Caco-2 (cell line): ENCODE data around the gene ZC3H12A. TPM values are rescaled to one million over a fixed set of nuclear protein-coding genes. Genes with fewer than 3 reads are reported as not detected.

Experiments used
- BruUV-seq: library from RNA; stranded (reverse); fragments of 400-500 nt; replicated peaks from 2 replicates; lab custom pipeline; 2021; lab: Mats Ljungman, UMichigan
- CTCF ChIA-PET: fragments of 300-600 bp; sonication (Branson Sonifier 250); formaldehyde crosslinking; loops from one replicate; lab custom pipeline; 2022; ENCODE audit warnings: antibody characterized with exemption; lab: Charles Lee
- POLR2A ChIA-PET: fragments of 300-600 bp; sonication (Branson Sonifier 250); formaldehyde crosslinking; loops from one replicate; lab custom pipeline; 2022; ENCODE audit warnings: antibody characterized with exemption; lab: Charles Lee
- DNase-seq, 2 experiments: peaks; one replicate each; pipeline versions ENCODE4 v3.0.0 to v3.0.0-alpha.2; 2020 to 2022
- H3K27me3 ChIP-seq: replicated peaks from 2 replicates; pipeline ENCODE4 v1.6.0; 2011; ENCODE audit warnings: low read length; ENCODE audit not compliant: control insufficient read depth, insufficient read depth
- H3K36me3 ChIP-seq: 2 replicates; pipeline ENCODE4 v1.5.1; 2011; ENCODE audit warnings: low read length; ENCODE audit not compliant: control insufficient read depth, insufficient read depth
- H3K4me1 ChIP-seq: fragments of 250-450 bp; sonication (Bioruptor Pico); 2 replicates; pipeline ENCODE4 v1.5.1; 2020; ENCODE audit warnings: mild to moderate bottlenecking
- H3K4me3 ChIP-seq: 2 replicates; pipeline ENCODE4 v1.5.1; 2011; ENCODE audit warnings: low read depth, mild to moderate bottlenecking, control low read depth, low read length
- H3K9me3 ChIP-seq: fragments of 250-450 bp; sonication (Bioruptor Pico); 2 replicates; pipeline ENCODE4 v1.5.1; 2020; ENCODE audit warnings: mild to moderate bottlenecking, moderate library complexity
- H3K27ac Mint-ChIP-seq: one replicate; pipeline ENCODE4 v1.8.0; 2022; ENCODE audit warnings: mixed read lengths; ENCODE audit not compliant: unreplicated experiment
- H3K27me3 Mint-ChIP-seq: one replicate; pipeline ENCODE4 v1.8.0; 2022; ENCODE audit warnings: mixed read lengths; ENCODE audit not compliant: insufficient read depth, unreplicated experiment
- H3K36me3 Mint-ChIP-seq: one replicate; pipeline ENCODE4 v1.8.0; 2022; ENCODE audit warnings: mild to moderate bottlenecking, mixed read lengths; ENCODE audit not compliant: insufficient read depth, unreplicated experiment
- H3K4me1 Mint-ChIP-seq: one replicate; pipeline ENCODE4 v1.8.0; 2022; ENCODE audit warnings: low read depth, mixed read lengths; ENCODE audit not compliant: unreplicated experiment
- H3K4me3 Mint-ChIP-seq: one replicate; pipeline ENCODE4 v1.8.0; 2022; ENCODE audit warnings: mild to moderate bottlenecking, moderate library complexity, mixed read lengths; ENCODE audit not compliant: unreplicated experiment
- H3K9me3 Mint-ChIP-seq: one replicate; pipeline ENCODE4 v1.8.0; 2022; ENCODE audit warnings: mixed read lengths; ENCODE audit not compliant: unreplicated experiment
- intact Hi-C: fragments of 100-400 bp; cut with micrococcal nuclease; formaldehyde crosslinking; loops from one replicate; pipeline ENCODE4 v1.10.0; 2022; ENCODE audit not compliant: unreplicated experiment
- total RNA-seq: library from RNA; stranded (reverse); gene quantifications from 2 replicates; pipeline ENCODE4 v1.2.3, GENCODE V29; 2022
- TF ChIP-seq, protein P1 (sequence below), 2 experiments: fragments of 200-600 bp in 1 of 2; IDR thresholded peaks; 1 replicate in 1 of 2; 2 replicates in 1 of 2; pipeline versions ENCODE4 v1.5.1 to v1.8.0; 2011 to 2022; ENCODE audit warnings: antibody characterized with exemption in 1 of 2, control low read depth in 1 of 2, inconsistent platforms in 1 of 2, low read depth in 1 of 2, low read length in 1 of 2, mild to moderate bottlenecking in 1 of 2, moderate library complexity in 1 of 2; ENCODE audit not compliant: insufficient read depth in 1 of 2, severe bottlenecking in 1 of 2, unreplicated experiment in 1 of 2

The ZC3H12A gene
- total RNA-seq, 1 experiment from 2014 or later = 4.7 TPM

- no peak overlapping the region for H3K27ac Mint-ChIP-seq
- ChIA-PET CTCF (no interaction called here), POLR2A (no interaction called here)
These were observed 19.1 kb downstream of the ZC3H12A start for GRCh38 chr1:37493336-37494098.

GRCh38 chr1:37495875-37496274 lies 21.5 kb downstream of the ZC3H12A start:
- no peaks in the 10 kb centered on the region for H3K9me3 ChIP-seq
- Mint-ChIP-seq H3K4me1 (no peaks in the 10 kb centered on the region), H3K36me3 (peaks cover 18% of the 10 kb centered on the region), H3K27me3 (no peaks in the 10 kb centered on the region), H3K4me3 (no peak overlapping the region), H3K27ac (no peak overlapping the region), H3K9me3 (no peaks in the 10 kb centered on the region)
- H3K4me3 ChIP-seq = no peak overlapping the region
- CTCF ChIA-PET = interaction anchor here (1.3 kb wide), 1 partner anchor 9 kb away, joined by 5 read pairs; no protein-coding TSS in a partner anchor
- H3K4me1 ChIP-seq = no peaks in the 10 kb centered on the region
- POLR2A ChIA-PET = no interaction called here
- DNase-seq = no peak
- TF ChIP-seq, protein P1, sequence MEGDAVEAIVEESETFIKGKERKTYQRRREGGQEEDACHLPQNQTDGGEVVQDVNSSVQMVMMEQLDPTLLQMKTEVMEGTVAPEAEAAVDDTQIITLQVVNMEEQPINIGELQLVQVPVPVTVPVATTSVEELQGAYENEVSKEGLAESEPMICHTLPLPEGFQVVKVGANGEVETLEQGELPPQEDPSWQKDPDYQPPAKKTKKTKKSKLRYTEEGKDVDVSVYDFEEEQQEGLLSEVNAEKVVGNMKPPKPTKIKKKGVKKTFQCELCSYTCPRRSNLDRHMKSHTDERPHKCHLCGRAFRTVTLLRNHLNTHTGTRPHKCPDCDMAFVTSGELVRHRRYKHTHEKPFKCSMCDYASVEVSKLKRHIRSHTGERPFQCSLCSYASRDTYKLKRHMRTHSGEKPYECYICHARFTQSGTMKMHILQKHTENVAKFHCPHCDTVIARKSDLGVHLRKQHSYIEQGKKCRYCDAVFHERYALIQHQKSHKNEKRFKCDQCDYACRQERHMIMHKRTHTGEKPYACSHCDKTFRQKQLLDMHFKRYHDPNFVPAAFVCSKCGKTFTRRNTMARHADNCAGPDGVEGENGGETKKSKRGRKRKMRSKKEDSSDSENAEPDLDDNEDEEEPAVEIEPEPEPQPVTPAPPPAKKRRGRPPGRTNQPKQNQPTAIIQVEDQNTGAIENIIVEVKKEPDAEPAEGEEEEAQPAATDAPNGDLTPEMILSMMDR (IDR thresholded peaks at IDR 0.05; ENCODE audit: insufficient read depth in 1 of 2, low read depth in 1 of 2, low read length in 1 of 2, severe bottlenecking in 1 of 2, unreplicated experiment in 1 of 2) = no peak
- intact Hi-C loops = no loop called here
- no peaks in the 10 kb centered on the region for H3K27me3 ChIP-seq
- no TSS peak for BruUV-seq
- no peaks in the 10 kb centered on the region for H3K36me3 ChIP-seq

More at GRCh38 chr1:37493336-37494098, 19.1 kb downstream of the ZC3H12A start:
- Mint-ChIP-seq H3K9me3 (no peaks in the 10 kb centered on the region), H3K4me1 (no peaks in the 10 kb centered on the region), H3K4me3 (no peak overlapping the region), H3K27me3 (no peaks in the 10 kb centered on the region), H3K36me3 (peaks cover 14% of the 10 kb centered on the region)
- Histone ChIP-seq H3K27me3 (no peaks in the 10 kb centered on the region), H3K9me3 (no peaks in the 10 kb centered on the region), H3K4me1 (no peaks in the 10 kb centered on the region), H3K4me3 (no peak overlapping the region), H3K36me3 (no peaks in the 10 kb centered on the region)
- BruUV-seq = TSS peak; percentile 42
- no peak for DNase-seq
- intact Hi-C loops = no loop called here
- TF ChIP-seq, protein P1 (IDR thresholded peaks at IDR 0.05; ENCODE audit: insufficient read depth in 1 of 2, low read depth in 1 of 2, low read length in 1 of 2, severe bottlenecking in 1 of 2, unreplicated experiment in 1 of 2) = no peak

DNA sequence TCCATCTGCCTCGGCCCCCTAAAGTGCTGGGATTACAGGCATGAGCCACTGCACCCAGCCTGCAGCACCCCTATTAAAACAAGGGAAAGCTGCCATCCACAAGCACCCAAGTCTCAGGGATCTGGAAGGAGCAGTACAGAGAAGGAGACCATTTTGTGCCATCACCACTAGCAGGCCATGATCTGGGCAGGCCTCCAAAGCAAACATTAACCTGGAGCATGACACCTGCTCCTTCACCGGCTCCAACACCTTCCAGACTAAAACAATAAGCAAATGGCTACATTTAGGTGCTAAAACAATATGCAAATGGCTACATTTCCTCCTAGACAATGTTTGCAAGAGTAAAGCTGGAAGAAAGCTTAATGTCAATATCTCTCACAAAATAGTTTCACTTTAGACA lies 23.5 kb downstream of the ZC3H12A start:
- H3K4me3 ChIP-seq = no peak overlapping the region
- H3K9me3 ChIP-seq = no peaks in the 10 kb centered on the region
- Mint-ChIP-seq H3K27me3 (no peaks in the 10 kb centered on the region), H3K36me3 (peaks cover 18% of the 10 kb centered on the region), H3K27ac (no peak overlapping the region), H3K4me3 (no peak overlapping the region), H3K9me3 (no peaks in the 10 kb centered on the region), H3K4me1 (no peaks in the 10 kb centered on the region)
- POLR2A ChIA-PET = no interaction called here
- DNase-seq = no peak
- H3K36me3 ChIP-seq = no peaks in the 10 kb centered on the region
- no peaks in the 10 kb centered on the region for H3K4me1 ChIP-seq
- no peaks in the 10 kb centered on the region for H3K27me3 ChIP-seq
- CTCF ChIA-PET = no interaction called here
- TF ChIP-seq, protein P1 (IDR thresholded peaks at IDR 0.05; ENCODE audit: insufficient read depth in 1 of 2, low read depth in 1 of 2, low read length in 1 of 2, severe bottlenecking in 1 of 2, unreplicated experiment in 1 of 2) = no peak
- intact Hi-C loops = no loop called here
- BruUV-seq = no TSS peak
